IMR-90 (cell line): ENCODE data around the gene CYP24A1. TPM values are rescaled to one million over a fixed set of nuclear protein-coding genes. Genes with fewer than 3 reads are reported as not detected.

Experiments
- ATAC-seq: fragments of 200-7000 bp; cut with Tn5 transposase; 2 replicates; pipeline ENCODE4 v1.9.1; 2020; ENCODE audit warnings: low read depth, mild to moderate bottlenecking, moderate library complexity
- BruUV-seq: library from RNA; stranded (reverse); fragments of 400-500 nt; replicated peaks from 2 replicates; lab custom pipeline; 2021; lab: Mats Ljungman, UMichigan
- CTCF ChIA-PET: fragments of 300-600 bp; formaldehyde crosslinking; extraction: SDS; loops from one replicate; lab custom pipeline; 2021; ENCODE audit warnings: antibody characterized with exemption; lab: Yijun Ruan, JAX
- POLR2A ChIA-PET: fragments of 300-600 bp; sonication (Branson Sonifier 250); formaldehyde crosslinking; loops from one replicate; lab custom pipeline; 2022; ENCODE audit warnings: antibody characterized with exemption; ENCODE audit not compliant: unreplicated experiment; lab: Charles Lee
- DNase-seq: peaks from one replicate; pipeline ENCODE4 v3.0.0; 2013
- H2AFZ ChIP-seq: replicated peaks from 2 replicates; pipeline ENCODE3; 2013; ENCODE audit warnings: low read length, mild to moderate bottlenecking; ENCODE audit not compliant: poor library complexity
- H2AK5ac ChIP-seq: 2 replicates; pipeline ENCODE4 v1.6.1; 2013; ENCODE audit warnings: low read depth, low read length, inconsistent platforms
- H2AK9ac ChIP-seq: replicated peaks from 2 replicates; pipeline ENCODE3; 2013; ENCODE audit warnings: mild to moderate bottlenecking, low read depth, low read length, moderate library complexity; ENCODE audit not compliant: poor library complexity
- H2BK120ac ChIP-seq: 2 replicates; pipeline ENCODE4 v1.6.1; 2013; ENCODE audit warnings: low read depth, low read length, inconsistent platforms
- H2BK15ac ChIP-seq: 3 replicates; pipeline ENCODE4 v1.6.1; 2013; ENCODE audit warnings: low read depth, low read length, inconsistent platforms
- H2BK20ac ChIP-seq: 2 replicates; pipeline ENCODE4 v1.6.1; 2013; ENCODE audit warnings: low read depth, mild to moderate bottlenecking, inconsistent platforms, low read length, moderate library complexity
- H2BK5ac ChIP-seq: 2 replicates; pipeline ENCODE4 v1.6.1; 2013; ENCODE audit warnings: mild to moderate bottlenecking, low read depth, low read length, inconsistent platforms; ENCODE audit not compliant: poor library complexity, severe bottlenecking
- H3K14ac ChIP-seq: replicated peaks from 2 replicates; pipeline ENCODE4 v1.6.1; 2013; ENCODE audit warnings: low read depth, low read length, inconsistent platforms
- H3K18ac ChIP-seq: 2 replicates; pipeline ENCODE4 v1.6.1; 2013; ENCODE audit warnings: low read depth, low read length, control low read depth
- H3K23ac ChIP-seq: 2 replicates; pipeline ENCODE4 v1.6.1; 2013; ENCODE audit warnings: low read depth, low read length, inconsistent platforms
- H3K27ac ChIP-seq: 2 replicates; pipeline ENCODE4 v1.5.1; 2013; ENCODE audit warnings: mild to moderate bottlenecking, control low read depth, low read length; ENCODE audit not compliant: insufficient read depth
- H3K27me3 ChIP-seq: 2 replicates; pipeline ENCODE4 v1.6.1; 2013; ENCODE audit warnings: low read length; ENCODE audit not compliant: control insufficient read depth, insufficient read depth
- H3K36me3 ChIP-seq: 2 replicates; pipeline ENCODE4 v1.6.1; 2013; ENCODE audit warnings: low read length, mixed read lengths; ENCODE audit not compliant: control insufficient read depth, insufficient read depth
- H3K4ac ChIP-seq: 2 replicates; pipeline ENCODE4 v1.6.1; 2013; ENCODE audit warnings: low read depth, low read length, inconsistent platforms
- H3K4me1 ChIP-seq: 2 replicates; pipeline ENCODE4 v1.6.1; 2013; ENCODE audit warnings: low read length, mixed read lengths; ENCODE audit not compliant: control insufficient read depth, insufficient read depth
- H3K4me2 ChIP-seq: 2 replicates; pipeline ENCODE4 v1.6.1; 2013; ENCODE audit warnings: low read depth, mild to moderate bottlenecking, control low read depth, low read length, moderate library complexity
- H3K4me3 ChIP-seq: 2 replicates; pipeline ENCODE4 v1.5.1; 2013; ENCODE audit warnings: low read depth, mild to moderate bottlenecking, control low read depth, low read length, moderate library complexity; ENCODE audit not compliant: insufficient read depth
- H3K56ac ChIP-seq: 2 replicates; pipeline ENCODE4 v1.6.1; 2013; ENCODE audit warnings: low read length, inconsistent platforms; ENCODE audit not compliant: insufficient read depth; ENCODE audit errors: extremely low read depth
- H3K79me1 ChIP-seq, 2 experiments: 2 replicates each; pipeline ENCODE4 v1.6.1; 2013; ENCODE audit warnings: low read length in 2 of 2, inconsistent platforms in 1 of 2, low read depth in 1 of 2
- H3K9ac ChIP-seq: 2 replicates; pipeline ENCODE4 v1.6.1; 2013; ENCODE audit warnings: low read depth, low read length, control low read depth
- H3K9me1 ChIP-seq: 2 replicates; pipeline ENCODE4 v1.6.1; 2013; ENCODE audit warnings: low read length, inconsistent platforms; ENCODE audit not compliant: insufficient read depth
- H3K9me3 ChIP-seq: 2 replicates; pipeline ENCODE4 v1.6.1; 2013; ENCODE audit warnings: low read length; ENCODE audit not compliant: control insufficient read depth, insufficient read depth
- H4K20me1 ChIP-seq: 2 replicates; pipeline ENCODE4 v1.6.1; 2013; ENCODE audit warnings: low read length, inconsistent platforms; ENCODE audit not compliant: insufficient read depth
- H4K5ac ChIP-seq: 2 replicates; pipeline ENCODE4 v1.6.1; 2013; ENCODE audit warnings: mild to moderate bottlenecking, low read depth, low read length, control low read depth
- H4K8ac ChIP-seq, 2 experiments: 2 replicates each; pipeline ENCODE4 v1.6.1; 2013; ENCODE audit warnings: low read depth in 2 of 2, low read length in 2 of 2, control low read depth in 1 of 2, inconsistent platforms in 1 of 2
- H4K91ac ChIP-seq: 2 replicates; pipeline ENCODE4 v1.6.1; 2013; ENCODE audit warnings: low read depth, low read length, inconsistent platforms; ENCODE audit not compliant: insufficient read depth
- BHLHE40 ChIP-seq: fragments of 150-350 bp; IDR thresholded peaks from 2 replicates; pipeline ENCODE4 v1.6.1; 2016; ENCODE audit warnings: mild to moderate bottlenecking, low read depth, low read length
- CEBPB ChIP-seq: IDR thresholded peaks from 2 replicates; pipeline ENCODE4 v1.6.1; 2012; ENCODE audit warnings: low read depth, low read length, improper control_type of control experiment
- CHD1 ChIP-seq: IDR thresholded peaks from 2 replicates; pipeline ENCODE4 v1.6.1; 2012; ENCODE audit warnings: low read depth, low read length, improper control_type of control experiment
- MAFK ChIP-seq: IDR thresholded peaks from 2 replicates; pipeline ENCODE4 v1.6.1; 2012; ENCODE audit warnings: low read depth, low read length, improper control_type of control experiment
- NFE2L2 ChIP-seq: fragments of 150-350 bp; IDR thresholded peaks from 2 replicates; pipeline ENCODE4 v1.6.1; 2016; ENCODE audit warnings: low read depth, mild to moderate bottlenecking, low read length
- POLR2A ChIP-seq: IDR thresholded peaks from 2 replicates; pipeline ENCODE4 v1.6.1; 2012; ENCODE audit warnings: mild to moderate bottlenecking, low read depth, low read length
- WGBS, 2 experiments: methylation state at CpG; one replicate each; pipeline versions ENCODE4 v1.1.5 to v1.1.7; 2013; ENCODE audit warnings: missing lambda C conversion rate in 2 of 2; ENCODE audit not compliant: insufficient read length in 1 of 2; ENCODE audit errors: extremely low coverage in 2 of 2; 5-methylcytosine and 5-hydroxymethylcytosine counted together
- dilution Hi-C: fragments of 300-500 bp; cut with HindIII; formaldehyde crosslinking; loops from one replicate; pipeline ENCODE4 v1.14.3; 2018; ENCODE audit warnings: low sequenced_read_pairs; ENCODE audit not compliant: unreplicated experiment
- in situ Hi-C: fragments of 300-500 bp; cut with MboI; formaldehyde crosslinking; loops from 3 replicates; pipeline ENCODE4 v1.14.3; 2019; ENCODE audit warnings: low sequenced_read_pairs, inconsistent platforms, mixed read lengths
- intact Hi-C: fragments of 100-400 bp; cut with micrococcal nuclease; formaldehyde crosslinking; loops from 2 replicates; pipeline ENCODE4 v1.10.0; 2022
- polyA plus RNA-seq, 3 experiments: library from polyadenylated mRNA; depleted of rRNA; stranded (reverse); fragments of >200 nt; gene quantifications; 2 replicates each; pipeline ENCODE4 v1.2.3, GENCODE V29; 2012; ENCODE audit warnings: low replicate concordance in 1 of 3
- total RNA-seq: library from RNA; depleted of rRNA; stranded (reverse); fragments of >200 nt; gene quantifications from 2 replicates; pipeline ENCODE4 v1.2.3, GENCODE V29; 2012

The CYP24A1 gene
- total and polyA plus RNA-seq, 2 of the 4 experiments (the other 2 are of a cell fraction), result not detected

- H3K27ac ChIP-seq, result no peak overlapping the region
Measured at GRCh38 chr20:54162378-54163009, 11.3 kb downstream of the CYP24A1 start.

More at GRCh38 chr20:54162378-54163009, 11.3 kb downstream of the CYP24A1 start:
- no peak overlapping the region for H2BK15ac ChIP-seq
- no TSS peak for BruUV-seq
- H4K8ac ChIP-seq, result no peak overlapping the region
- 50% methylated on average over 1 of the region's 16 CpGs; no CpG with 5 or more reads in 1 of the 2 experiments for WGBS, 2 experiments
- H4K91ac ChIP-seq, result no peak overlapping the region
- TF ChIP-seq MAFK, result no peak
- no peak for TF ChIP-seq CHD1
- no peak for TF ChIP-seq CEBPB
- TF ChIP-seq BHLHE40, result no peak
- TF ChIP-seq POLR2A, result no peak
- TF ChIP-seq NFE2L2, result no peak
- H3K4me1 ChIP-seq, result no peaks in the 10 kb centered on the region
- H3K4me2 ChIP-seq, result no peak overlapping the region
- dilution Hi-C loops, result no loop called here
- ATAC-seq (no peak), DNase-seq (no peak)
- H3K79me1 ChIP-seq, result no peaks in the 10 kb centered on the region
- ChIA-PET CTCF (no interaction called here), POLR2A (no interaction called here)
- H3K4ac ChIP-seq, result no peak overlapping the region
- H2AK5ac ChIP-seq, result no peak overlapping the region
- no peak overlapping the region for H3K23ac ChIP-seq
- no peak overlapping the region for H2BK120ac ChIP-seq
- no peak overlapping the region for H3K18ac ChIP-seq
- in situ Hi-C loops, result no loop called here
- no peaks in the 10 kb centered on the region for H4K20me1 ChIP-seq
- H3K56ac ChIP-seq, result no peak overlapping the region
- H3K9me3 ChIP-seq, result no peaks in the 10 kb centered on the region
- H3K9me1 ChIP-seq, result no peaks in the 10 kb centered on the region
- H3K14ac ChIP-seq, result no peak overlapping the region
- H4K5ac ChIP-seq, result no peak overlapping the region
- no peak overlapping the region for H3K4me3 ChIP-seq
- intact Hi-C loops, result no loop called here
- H3K27me3 ChIP-seq, result peaks cover 42% of the 10 kb centered on the region
- no peak overlapping the region for H2BK20ac ChIP-seq
- no peak overlapping the region for H2AK9ac ChIP-seq
- no peak overlapping the region for H2AFZ ChIP-seq
- no peaks in the 10 kb centered on the region for H3K36me3 ChIP-seq
- H3K9ac ChIP-seq, result no peak overlapping the region
- no peak overlapping the region for H2BK5ac ChIP-seq
